22Rv1 (cell line): Measurements from ENCODE around the gene TLCD1.
A peak's percentile ranks its signal among the peaks of the same experiment; 100 is the strongest.

ENCODE experiments used
- H3K27ac ChIP-seq: fragments of 450-650 bp; 2 replicates; pipeline ENCODE4 v1.5.1; 2017
- CTCF ChIP-seq: fragments of 450-650 bp; IDR thresholded peaks from 2 replicates; pipeline ENCODE4 v1.5.1; 2017; ENCODE audit warnings: mild to moderate bottlenecking
- ZFX ChIP-seq: fragments of 450-650 bp; IDR thresholded peaks from 2 replicates; pipeline ENCODE4 v1.6.1; 2017; ENCODE audit warnings: antibody characterized with exemption, borderline replicate concordance

TLCD1 gene

GRCh38 chr17:28712032-28712704 is 13.9 kb downstream of the TLCD1 start:
- TF ChIP-seq ZFX (no peak), CTCF (no peak)
- H3K27ac ChIP-seq: peak overlapping the region; percentile 95

- H3K27ac ChIP-seq: peak within 1 kb of the TSS; percentile 95
- TF ChIP-seq ZFX (no peak), CTCF (no peak)
These were observed 14.4 kb downstream of the TLCD1 start, which contains the start of gene PROCA1 for GRCh38 chr17:28711723-28712031. TSS of gene PROCA1 (minus strand) at chr17:28711888. CDS start at chr17:28711660, 228 bp downstream.

- H3K27ac ChIP-seq: peak overlapping the region; percentile 95
- no peak for TF ChIP-seq CTCF
- TF ChIP-seq ZFX: no peak
These were observed 14.9 kb downstream of the TLCD1 start for GRCh38 chr17:28710861-28711722.

GRCh38 chr17:28707339-28707720 is 18.7 kb downstream of the TLCD1 start:
- peak overlapping the region; percentile 95; the same call in 1 of the 2 replicates for H3K27ac ChIP-seq
- TF ChIP-seq CTCF (no peak), ZFX (no peak)

DNA sequence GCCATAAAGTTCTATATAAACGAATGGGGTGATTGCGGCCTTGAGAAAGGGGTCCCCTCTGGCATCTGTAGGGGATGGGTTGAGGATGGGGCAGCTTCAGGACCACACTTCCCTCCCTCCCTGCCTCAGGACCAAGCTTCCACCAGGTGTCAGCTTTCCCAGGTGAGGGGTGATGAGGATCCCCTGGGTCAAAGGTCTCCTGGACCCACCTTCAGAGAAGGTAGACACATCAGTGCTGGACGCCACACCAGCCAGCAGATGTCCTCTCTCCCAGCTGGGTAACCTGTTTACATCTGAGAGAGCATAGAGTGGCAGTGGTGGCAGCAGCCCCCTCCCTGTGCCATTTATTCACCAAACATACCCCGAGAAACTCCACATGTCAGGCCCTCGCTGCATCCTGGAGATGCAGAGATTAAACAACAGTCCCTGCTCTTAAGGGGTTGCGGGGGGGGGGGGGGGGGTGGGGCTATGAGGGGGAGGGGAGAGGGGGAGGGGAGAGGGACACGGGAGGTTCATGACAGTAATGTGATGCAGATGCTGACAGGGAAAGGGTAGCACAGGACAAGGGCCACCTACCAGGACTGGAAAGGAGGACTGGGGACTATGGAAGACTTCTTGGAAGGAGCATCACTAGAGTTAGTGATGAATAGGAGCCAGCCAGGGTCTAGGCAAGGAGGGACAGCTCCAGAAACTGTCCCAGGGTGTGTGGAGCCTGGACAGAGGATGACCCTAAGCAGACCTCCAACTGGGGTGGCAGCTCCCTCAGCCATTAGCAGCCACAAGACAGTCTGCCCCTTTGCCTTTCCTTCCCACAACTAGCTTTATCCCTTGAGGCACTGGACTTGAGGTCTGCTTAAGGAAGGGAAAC is 19.3 kb downstream of the TLCD1 start:
- H3K27ac ChIP-seq: peak overlapping the region; percentile 95; the same call in 1 of the 2 replicates
- no peak for TF ChIP-seq CTCF
- no peak for TF ChIP-seq ZFX

GRCh38 chr17:28705728-28706334 is 20.2 kb downstream of the TLCD1 start:
- TF ChIP-seq CTCF (no peak), ZFX (no peak)
- 0 out of 2 replicates have a peak overlapping the region, but pooled peaks have one; percentile 12 for H3K27ac ChIP-seq
